Measurements from ENCODE around the gene IGFBP2. TPM values are rescaled to one million over a fixed set of nuclear protein-coding genes. Genes with fewer than 3 reads are reported as not detected.
A peak's percentile ranks its signal among the peaks of the same experiment; 100 is the strongest.

Gene IGFBP2
- total and polyA plus RNA-seq, 2 of the 13 experiments (the other 11 are each of a cell fraction or from before 2014, with no cell fraction given): 2.0 to 5.8 TPM

GRCh38 chr2:216636551-216637450, 3.6 kb downstream of the IGFBP2 start (continued):
- TF ChIP-seq PAXIP1 (CRISPR knock-in tag; conservative IDR thresholded peaks at IDR 0.05) (peak; percentile 46; the same call in 1 of the 2 replicates), ZNF501 (CRISPR knock-in tag; IDR thresholded peaks at IDR 0.05) (no peak), HMG20B (CRISPR knock-in tag; conservative IDR thresholded peaks at IDR 0.05) (no peak), ZNF275 (CRISPR knock-in tag; IDR thresholded peaks at IDR 0.05; ENCODE audit: borderline replicate concordance) (no peak), CCAR2 (optimal IDR thresholded peaks at IDR 0.05; ENCODE audit: low read depth, low read length) (no peak), AGO2 (optimal IDR thresholded peaks at IDR 0.05; ENCODE audit: low read depth, low read length) (no peak), RBM39 (IDR thresholded peaks at IDR 0.05; ENCODE audit: low read depth, low read length, poor library complexity, severe bottlenecking) (no peak), THRA (CRISPR knock-in tag; IDR thresholded peaks at IDR 0.05; ENCODE audit: borderline replicate concordance) (no peak), SIX1 (CRISPR knock-in tag; IDR thresholded peaks at IDR 0.05; ENCODE audit: borderline replicate concordance) (no peak), FOXP4 (CRISPR knock-in tag; IDR thresholded peaks at IDR 0.05) (no peak), SNAI1 (CRISPR knock-in tag; IDR thresholded peaks at IDR 0.05; ENCODE audit: borderline replicate concordance) (no peak), ZNF605 (CRISPR knock-in tag; IDR thresholded peaks at IDR 0.05) (no peak), ZNF850 (CRISPR knock-in tag; conservative IDR thresholded peaks at IDR 0.05) (no peak), ZNF598 (CRISPR knock-in tag; IDR thresholded peaks at IDR 0.05; ENCODE audit: borderline replicate concordance) (no peak), SCMH1 (CRISPR knock-in tag; IDR thresholded peaks at IDR 0.05; ENCODE audit: borderline replicate concordance) (no peak), ZNF282 (IDR thresholded peaks at IDR 0.05; ENCODE audit: partially characterized antibody) (no peak), GATAD1 (CRISPR knock-in tag; IDR thresholded peaks at IDR 0.05) (no peak; the same call in 1 of the 2 replicates), RBAK (CRISPR knock-in tag; IDR thresholded peaks at IDR 0.05) (no peak), SP2 (CRISPR knock-in tag; IDR thresholded peaks at IDR 0.05) (no peak), HNRNPL (IDR thresholded peaks at IDR 0.05; ENCODE audit: low read depth, low read length) (no peak), ZFP36 (IDR thresholded peaks at IDR 0.05; ENCODE audit: borderline replicate concordance, low read depth, low read length, partially characterized antibody) (no peak)
